Esophagus muscularis mucosa (tissue), 3 donors: ENCODE data around the gene MYZAP.

Experiments
- POLR2A ChIP-seq: fragments of 450-650 bp; IDR thresholded peaks from one replicate; pipeline ENCODE4 v1.6.1; 2017; ENCODE audit warnings: antibody characterized with exemption, moderate library complexity, mild to moderate bottlenecking, low read depth
- TF ChIP-seq, protein P1 (sequence below), 3 experiments: fragments of 200-600 bp in 2 of 3; fragments of 450-650 bp in 1 of 3; sonication (generic) in 2 of 3; IDR thresholded peaks; one replicate each; pipeline ENCODE4 v1.5.1; 2017 to 2019; ENCODE audit warnings: antibody characterized with exemption in 3 of 3, mild to moderate bottlenecking in 2 of 3, moderate library complexity in 1 of 3

DNA sequence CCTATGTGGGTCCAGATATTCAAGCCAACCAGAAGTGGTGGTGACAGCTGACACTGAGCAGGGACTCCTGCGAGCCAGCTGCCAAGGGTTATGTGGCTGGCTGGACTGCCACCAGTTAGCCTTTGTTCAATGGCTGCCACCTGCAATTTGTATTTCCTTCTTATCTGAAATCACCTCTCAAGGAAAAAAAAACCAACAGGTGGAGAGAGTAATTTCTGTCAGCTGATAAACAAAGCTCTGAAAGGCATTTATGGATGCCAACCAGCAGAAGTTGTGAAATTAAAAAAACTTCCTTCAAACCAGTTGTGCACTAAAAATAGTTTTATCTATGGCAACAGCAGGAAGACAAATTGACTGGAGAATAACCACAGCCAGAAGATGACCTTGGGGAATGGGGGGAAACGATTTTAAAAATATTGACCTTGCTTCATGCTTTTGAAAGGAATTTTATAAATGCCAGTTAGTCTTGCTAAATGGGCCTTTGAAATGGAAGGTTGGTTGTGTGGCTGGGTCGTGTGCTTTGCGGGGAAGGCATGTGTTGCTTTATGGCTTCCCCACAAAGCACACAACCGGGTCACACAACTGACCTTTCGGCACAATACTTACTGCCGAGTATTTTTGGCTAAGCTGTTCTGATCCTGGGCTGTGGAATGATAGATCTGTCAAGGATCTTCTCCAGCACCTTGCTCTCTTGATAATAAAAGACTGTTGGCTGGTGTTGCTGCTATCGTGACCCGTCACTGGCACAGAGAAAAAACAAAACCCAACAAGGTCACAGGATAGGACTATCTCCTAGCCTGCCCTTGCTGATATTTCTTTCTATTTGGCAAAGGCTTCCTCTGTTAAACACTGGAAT, 3.5 kb downstream of the MYZAP start:
- no peak for TF ChIP-seq POLR2A
- TF ChIP-seq, protein P1, sequence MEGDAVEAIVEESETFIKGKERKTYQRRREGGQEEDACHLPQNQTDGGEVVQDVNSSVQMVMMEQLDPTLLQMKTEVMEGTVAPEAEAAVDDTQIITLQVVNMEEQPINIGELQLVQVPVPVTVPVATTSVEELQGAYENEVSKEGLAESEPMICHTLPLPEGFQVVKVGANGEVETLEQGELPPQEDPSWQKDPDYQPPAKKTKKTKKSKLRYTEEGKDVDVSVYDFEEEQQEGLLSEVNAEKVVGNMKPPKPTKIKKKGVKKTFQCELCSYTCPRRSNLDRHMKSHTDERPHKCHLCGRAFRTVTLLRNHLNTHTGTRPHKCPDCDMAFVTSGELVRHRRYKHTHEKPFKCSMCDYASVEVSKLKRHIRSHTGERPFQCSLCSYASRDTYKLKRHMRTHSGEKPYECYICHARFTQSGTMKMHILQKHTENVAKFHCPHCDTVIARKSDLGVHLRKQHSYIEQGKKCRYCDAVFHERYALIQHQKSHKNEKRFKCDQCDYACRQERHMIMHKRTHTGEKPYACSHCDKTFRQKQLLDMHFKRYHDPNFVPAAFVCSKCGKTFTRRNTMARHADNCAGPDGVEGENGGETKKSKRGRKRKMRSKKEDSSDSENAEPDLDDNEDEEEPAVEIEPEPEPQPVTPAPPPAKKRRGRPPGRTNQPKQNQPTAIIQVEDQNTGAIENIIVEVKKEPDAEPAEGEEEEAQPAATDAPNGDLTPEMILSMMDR (IDR thresholded peaks at IDR 0.05): no peak
